KOPT-K1 (cell line): Measurements from ENCODE around the gene CFAP46.
"Not testable (repeated sequence)": the region's sequence is repeated elsewhere in the genome, so short reads cannot be mapped to it uniquely, and the experiment has no call there.

Source experiments
- H3K27ac ChIP-seq: fragments of 200-600 bp; sonication (generic); 2 replicates; pipeline ENCODE4 v1.5.1; 2016; ENCODE audit warnings: antibody characterized with exemption, mild to moderate bottlenecking, low read depth, low read length; ENCODE audit not compliant: poor library complexity, severe bottlenecking
- H3K36me3 ChIP-seq: fragments of 200-600 bp; sonication (generic); 2 replicates; pipeline ENCODE4 v1.5.1; 2017; ENCODE audit warnings: antibody characterized with exemption, mild to moderate bottlenecking, low read length, moderate library complexity; ENCODE audit not compliant: insufficient read depth
- H3K9me3 ChIP-seq: fragments of 200-600 bp; sonication (generic); 2 replicates; pipeline ENCODE4 v1.5.1; 2017; ENCODE audit warnings: antibody characterized with exemption, low read length, mild to moderate bottlenecking; ENCODE audit not compliant: insufficient read depth, poor library complexity, severe bottlenecking

Gene CFAP46

DNA sequence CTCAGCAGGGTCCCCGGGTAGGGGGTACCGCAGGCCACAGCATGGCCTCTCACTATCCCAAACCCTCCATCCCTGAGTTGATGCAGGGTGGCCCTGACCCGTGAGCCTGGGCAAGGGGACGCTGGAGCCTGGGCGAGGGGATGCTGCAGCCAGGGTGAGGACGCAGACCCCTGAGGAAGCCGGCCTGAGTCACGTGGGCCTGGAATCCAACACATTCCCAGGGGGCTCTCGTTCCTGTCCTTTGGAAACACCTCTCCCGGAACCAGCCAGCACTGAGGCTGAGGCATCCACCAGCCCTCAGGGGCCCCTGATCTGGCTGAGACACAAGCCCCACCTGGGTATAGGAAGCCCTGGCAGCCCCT, 95.0 kb downstream of the CFAP46 start:
- H3K9me3 ChIP-seq = peaks cover 8% of the 10 kb centered on the region

DNA sequence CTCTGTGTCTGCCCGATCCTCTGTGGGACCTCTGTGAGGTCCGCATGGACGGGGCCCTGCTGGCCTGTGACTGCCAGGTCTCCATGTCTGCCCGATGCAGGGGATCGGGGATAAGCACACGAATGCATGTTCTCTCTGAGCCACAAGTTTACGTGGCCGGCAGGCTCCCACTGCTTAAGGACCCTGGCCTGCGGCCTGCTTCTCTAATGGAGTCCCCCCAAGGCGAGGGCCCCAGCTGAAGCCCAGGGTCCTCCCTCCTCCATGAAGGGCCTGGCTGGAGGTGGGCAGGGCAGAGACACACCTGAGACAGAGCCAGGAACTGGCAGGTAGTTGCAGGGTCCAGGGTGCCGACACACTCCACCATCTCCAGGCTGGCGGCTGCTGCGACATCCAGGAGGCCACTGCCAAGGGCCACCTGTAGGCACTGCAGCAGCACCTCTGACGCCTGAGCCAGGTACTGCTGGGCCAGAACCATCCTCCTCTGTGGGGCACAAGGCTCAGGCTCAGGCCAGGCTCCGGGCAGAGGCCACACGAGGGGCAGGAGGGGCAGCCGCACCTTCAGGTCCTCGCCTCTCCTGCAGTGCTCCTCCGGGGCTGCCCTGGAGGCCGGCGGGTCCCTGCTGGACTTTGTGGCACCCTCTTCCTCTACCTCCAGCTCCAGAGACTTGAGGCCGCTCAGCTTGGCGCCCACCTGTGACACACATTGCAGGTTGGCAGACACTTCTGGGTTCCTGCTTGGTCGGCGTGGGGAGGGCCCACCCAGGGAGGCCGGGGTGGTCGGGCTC, 95.5 kb downstream of the CFAP46 start:
- Histone ChIP-seq H3K27ac (no peak overlapping the region), H3K36me3 (no peaks in the 10 kb centered on the region), H3K9me3 (peaks cover 14% of the 10 kb centered on the region)

More for the DNA sequence above, 95.0 kb downstream of the CFAP46 start:
- H3K27ac ChIP-seq = no peak overlapping the region
- H3K36me3 ChIP-seq = no peaks in the 10 kb centered on the region

DNA sequence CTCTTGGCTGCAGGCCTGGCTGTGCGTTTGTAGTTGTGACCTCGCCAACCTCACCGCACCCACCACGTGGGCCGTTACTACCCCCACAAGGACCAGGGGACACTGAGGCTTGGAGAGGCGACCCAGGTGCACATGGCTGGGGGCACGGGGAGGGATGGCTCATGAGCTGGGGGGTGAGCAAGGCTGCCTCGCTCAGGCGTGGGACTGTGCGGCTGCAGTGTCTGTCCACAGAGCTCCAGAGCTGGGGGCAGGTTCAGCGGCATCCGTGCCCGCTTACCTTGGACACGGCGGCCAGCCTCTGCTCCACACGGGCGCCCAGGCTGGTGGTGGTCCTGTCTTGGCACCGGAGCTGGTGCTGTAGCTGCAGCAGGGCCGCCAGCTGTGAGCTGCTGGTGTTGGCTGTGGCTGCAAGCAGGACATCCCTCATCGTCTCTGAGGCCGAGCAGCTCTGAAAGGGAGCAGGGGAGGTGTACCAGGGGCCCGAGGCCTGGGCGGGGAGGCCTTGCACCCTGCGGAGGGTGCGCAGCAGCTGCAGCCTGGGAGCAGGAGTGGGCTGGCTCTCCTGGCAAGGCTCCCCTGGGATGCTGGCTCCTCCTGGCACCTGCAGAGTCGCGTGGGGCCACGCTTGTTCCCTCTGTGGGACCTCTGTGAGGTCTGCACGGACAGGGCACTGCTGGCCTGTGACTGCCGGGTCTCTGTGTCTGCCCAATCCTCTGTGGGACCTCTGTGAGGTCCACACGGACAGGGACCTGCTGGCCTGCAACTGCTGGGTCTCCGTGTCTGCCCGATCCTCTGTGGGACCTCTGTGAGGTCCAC, 96.4 kb downstream of the CFAP46 start:
- Histone ChIP-seq H3K9me3 (peaks cover 18% of the 10 kb centered on the region), H3K36me3 (no peaks in the 10 kb centered on the region), H3K27ac (no peak overlapping the region)

- peaks cover 18% of the 10 kb centered on the region for H3K9me3 ChIP-seq
- no peak overlapping the region for H3K27ac ChIP-seq
- no peaks in the 10 kb centered on the region for H3K36me3 ChIP-seq
Observed at GRCh38 chr10:132845041-132845551, 97.3 kb downstream of the CFAP46 start.

DNA sequence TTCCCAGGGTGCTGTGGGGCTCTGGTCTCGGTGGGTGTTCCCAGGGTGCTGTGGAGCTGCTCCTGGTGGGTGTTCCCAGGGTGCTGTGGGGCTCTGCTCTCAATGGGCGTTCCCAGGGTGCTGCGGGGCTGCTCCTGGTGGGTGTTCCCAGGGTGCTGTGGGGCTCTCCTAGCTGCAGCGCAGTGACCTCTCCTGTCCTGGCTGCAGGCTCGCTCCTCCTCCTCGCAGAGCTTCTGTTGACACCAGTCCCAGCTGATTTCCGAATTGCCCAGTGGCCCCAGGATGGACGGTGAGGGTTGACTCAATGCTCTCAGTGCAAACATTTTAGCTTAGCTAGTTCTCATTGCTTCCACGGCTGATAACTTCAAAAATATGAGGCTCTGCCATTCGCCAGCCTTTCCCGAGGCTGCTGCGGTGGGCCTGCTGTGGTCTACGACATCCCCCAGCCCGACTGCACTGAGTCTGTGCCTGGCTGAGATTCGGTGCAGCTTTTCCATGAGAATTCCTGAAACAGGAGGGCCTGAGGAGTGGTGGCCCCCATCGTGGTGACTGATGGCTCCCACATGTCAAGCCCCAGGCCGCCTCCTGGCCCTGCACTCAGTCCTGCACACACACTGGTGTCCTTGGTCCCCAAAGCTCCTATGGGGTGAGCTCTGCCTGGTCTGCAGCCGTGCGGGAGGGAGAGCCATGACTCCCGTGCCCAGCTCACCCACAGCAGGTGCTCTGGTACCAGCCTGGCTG, 98.1 kb downstream of the CFAP46 start:
- Histone ChIP-seq H3K27ac (no peak overlapping the region), H3K9me3 (peaks cover 18% of the 10 kb centered on the region), H3K36me3 (no peaks in the 10 kb centered on the region)

GRCh38 chr10:132843276-132843675, 99.1 kb downstream of the CFAP46 start:
- H3K36me3 ChIP-seq, H3K27ac ChIP-seq: not testable (repeated sequence)
- H3K9me3 ChIP-seq = peaks cover 18% of the 10 kb centered on the region

- no peaks in the 10 kb centered on the region for H3K36me3 ChIP-seq
- no peak overlapping the region for H3K27ac ChIP-seq
- peaks cover 18% of the 10 kb centered on the region for H3K9me3 ChIP-seq
Observed at GRCh38 chr10:132842397-132842796, 100.0 kb downstream of the CFAP46 start.

DNA sequence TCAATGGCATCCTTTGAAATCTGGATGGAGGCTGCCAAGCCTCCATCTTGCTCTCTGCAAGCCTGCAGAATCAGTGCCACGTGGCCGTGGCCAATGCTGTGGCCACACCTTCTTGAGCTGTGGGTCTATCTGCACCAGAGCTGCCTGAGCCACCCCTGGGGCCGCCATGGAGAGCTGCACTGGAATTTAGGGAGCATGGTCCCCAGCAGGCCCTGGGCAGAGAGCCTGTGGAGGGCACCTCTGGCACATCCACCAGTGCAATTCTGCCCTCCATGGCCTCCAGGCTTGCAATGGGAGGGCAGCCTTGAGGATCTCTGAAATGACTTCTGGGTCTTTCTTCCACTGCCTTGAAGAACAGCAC, 100.8 kb downstream of the CFAP46 start:
- peaks cover 18% of the 10 kb centered on the region for H3K9me3 ChIP-seq
- no peak overlapping the region for H3K27ac ChIP-seq

GRCh38 chr10:132840698-132841614, 101.4 kb downstream of the CFAP46 start:
- H3K27ac ChIP-seq = no peak overlapping the region
- H3K36me3 ChIP-seq = no peaks in the 10 kb centered on the region
- H3K9me3 ChIP-seq = peaks cover 18% of the 10 kb centered on the region

More for the DNA sequence above, 100.8 kb downstream of the CFAP46 start:
- H3K36me3 ChIP-seq = no peaks in the 10 kb centered on the region

DNA sequence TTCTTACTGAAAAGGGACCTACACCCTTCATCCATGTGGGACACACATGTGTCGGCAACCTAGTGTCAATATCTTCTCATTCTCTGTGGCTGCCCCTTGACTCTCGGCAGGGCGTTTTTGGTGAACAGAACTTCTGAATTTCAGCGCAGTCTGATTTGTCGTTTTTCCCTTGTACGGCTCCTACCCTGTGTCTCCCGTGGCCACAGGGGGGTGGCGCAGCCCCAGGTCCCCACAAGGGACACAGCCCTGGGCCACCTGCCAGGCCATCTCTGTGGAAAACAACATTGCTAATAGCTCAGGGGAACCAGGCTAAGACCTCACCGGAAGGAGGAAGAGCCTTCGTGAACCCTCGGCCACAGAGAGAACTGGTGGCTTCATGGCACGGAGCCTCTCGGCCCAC, 103.3 kb downstream of the CFAP46 start:
- H3K36me3 ChIP-seq = no peaks in the 10 kb centered on the region
- H3K9me3 ChIP-seq = peaks cover 18% of the 10 kb centered on the region
- no peak overlapping the region for H3K27ac ChIP-seq

DNA sequence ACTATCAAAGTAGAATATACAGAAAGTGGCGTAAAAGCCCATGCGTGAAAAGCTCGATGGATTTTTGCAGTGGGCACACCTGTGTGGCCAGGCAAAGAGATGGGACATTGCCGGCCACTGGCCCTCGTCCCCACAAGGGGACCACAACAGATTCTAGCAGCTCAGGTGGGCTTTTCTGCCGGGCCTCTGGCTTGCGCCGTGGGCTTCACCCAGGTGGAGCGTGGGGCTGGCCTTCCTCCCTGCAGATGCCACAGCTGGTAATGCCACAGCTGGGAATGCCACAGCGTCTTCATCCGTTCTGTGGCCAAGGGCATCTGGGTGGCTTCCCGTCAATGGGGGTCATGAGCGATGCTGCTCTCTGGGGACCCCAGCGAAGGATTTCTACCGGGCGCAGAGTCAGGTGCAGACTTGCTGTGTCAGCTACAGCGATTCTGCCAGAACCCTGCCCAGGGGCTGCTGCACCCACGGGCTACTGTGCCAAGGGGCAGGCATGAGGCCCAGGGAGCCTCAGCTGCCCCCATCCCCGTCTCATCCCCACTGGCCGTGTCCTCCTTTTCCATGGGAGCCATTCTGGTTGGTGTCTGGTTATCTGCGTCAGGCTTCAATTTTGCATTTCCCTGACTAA, 103.9 kb downstream of the CFAP46 start:
- peaks cover 18% of the 10 kb centered on the region for H3K9me3 ChIP-seq
- no peaks in the 10 kb centered on the region for H3K36me3 ChIP-seq
- no peak overlapping the region for H3K27ac ChIP-seq

DNA sequence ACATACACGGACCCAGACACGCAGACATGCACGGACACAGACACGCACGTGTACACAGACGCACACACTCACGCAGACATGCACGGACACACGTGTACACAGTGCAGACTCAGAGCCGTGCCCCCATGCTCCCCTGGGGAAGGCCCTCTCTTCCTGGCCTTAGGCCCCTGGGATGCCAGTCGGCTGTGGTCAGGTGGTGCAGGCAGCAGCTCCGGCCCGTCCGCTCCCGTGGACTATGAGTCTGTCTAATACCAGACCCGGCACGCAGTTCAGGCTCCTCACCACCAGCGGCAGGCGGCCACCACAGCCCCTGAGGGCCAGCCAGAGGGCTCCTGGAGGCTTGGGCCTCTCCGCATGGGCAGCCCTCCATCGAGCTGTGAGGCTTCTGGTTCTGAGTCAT, 104.5 kb downstream of the CFAP46 start:
- Histone ChIP-seq H3K27ac (no peak overlapping the region), H3K9me3 (peaks cover 14% of the 10 kb centered on the region), H3K36me3 (no peaks in the 10 kb centered on the region)

- Histone ChIP-seq H3K9me3 (peaks cover 5% of the 10 kb centered on the region), H3K36me3 (no peaks in the 10 kb centered on the region), H3K27ac (no peak overlapping the region)
Observed at GRCh38 chr10:132836832-132837540, 105.4 kb downstream of the CFAP46 start.
